ENCODE measurements around the gene TMEM150A.

DNA sequence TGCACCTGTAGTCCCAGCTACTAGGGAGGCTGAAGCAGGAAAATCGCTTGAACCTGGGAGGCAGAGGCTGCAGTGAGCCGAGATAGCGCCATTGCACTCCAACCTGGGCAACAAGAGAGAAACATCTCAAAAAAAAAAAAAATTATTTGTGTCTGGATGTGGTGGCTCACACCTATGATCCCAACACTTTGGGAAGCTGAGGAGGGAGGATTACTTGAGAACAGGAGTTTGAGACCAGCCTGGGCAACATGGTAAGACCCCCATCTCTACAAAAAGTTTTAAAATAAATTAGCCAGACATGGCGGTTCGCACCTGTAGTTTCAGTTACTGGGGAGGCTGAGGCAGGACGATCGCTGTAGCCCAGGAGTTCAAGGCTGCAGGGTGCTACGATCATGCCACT, 26.8 kb downstream of the TMEM150A start:
- TF ChIP-seq CTCF (IDR thresholded peaks at IDR 0.05; ENCODE audit: low read depth, low read length) (no peak), EZH2phosphoT487 (IDR thresholded peaks at IDR 0.05; ENCODE audit: low read depth) (no peak)
